ENCODE measurements around the gene RCE1.
A peak's percentile ranks its signal among the peaks of the same experiment; 100 is the strongest.

The RCE1 gene

GRCh38 chr11:66857234-66857926 is 14.1 kb downstream of the RCE1 start:
- peak; percentile 59 for DNase-seq (ENCODE audit: insufficient read length, low spot score)

GRCh38 chr11:66857927-66858185 is 14.6 kb downstream of the RCE1 start:
- FAIRE-seq (no peak), DNase-seq (ENCODE audit: insufficient read length, low spot score) (no peak)
- TF ChIP-seq POLR2A (IDR thresholded peaks at IDR 0.05; ENCODE audit: low read depth, low read length), result no peak

More at GRCh38 chr11:66857234-66857926, 14.1 kb downstream of the RCE1 start:
- no peak for TF ChIP-seq POLR2A (IDR thresholded peaks at IDR 0.05; ENCODE audit: low read depth, low read length)
- no peak for FAIRE-seq

GRCh38 chr11:66858186-66858938 is 15.1 kb downstream of the RCE1 start:
- DNase-seq (ENCODE audit: insufficient read length, low spot score) (no peak), FAIRE-seq (no peak)
- TF ChIP-seq POLR2A (IDR thresholded peaks at IDR 0.05; ENCODE audit: low read depth, low read length), result no peak

- no peak for TF ChIP-seq POLR2A (IDR thresholded peaks at IDR 0.05; ENCODE audit: low read depth, low read length)
- DNase-seq (ENCODE audit: insufficient read length, low spot score) (no peak), FAIRE-seq (no peak)
Measured at GRCh38 chr11:66858939-66859685, 15.9 kb downstream of the RCE1 start.

- DNase-seq (ENCODE audit: insufficient read length, low spot score), result no peak
- FAIRE-seq, result no peak
- no peak for TF ChIP-seq POLR2A (IDR thresholded peaks at IDR 0.05; ENCODE audit: low read depth, low read length)
Measured at GRCh38 chr11:66859686-66860448, 16.6 kb downstream of the RCE1 start.

GRCh38 chr11:66860449-66860831 is 17.2 kb downstream of the RCE1 start:
- TF ChIP-seq POLR2A (IDR thresholded peaks at IDR 0.05; ENCODE audit: low read depth, low read length), result no peak
- DNase-seq (ENCODE audit: insufficient read length, low spot score) (no peak), FAIRE-seq (no peak)

- DNase-seq (ENCODE audit: insufficient read length, low spot score) (no peak), FAIRE-seq (no peak)
- no peak for TF ChIP-seq POLR2A (IDR thresholded peaks at IDR 0.05; ENCODE audit: low read depth, low read length)
Measured at GRCh38 chr11:66861038-66861773, 18.0 kb downstream of the RCE1 start.

GRCh38 chr11:66861774-66862558 is 18.7 kb downstream of the RCE1 start:
- no peak for FAIRE-seq
- TF ChIP-seq POLR2A (IDR thresholded peaks at IDR 0.05; ENCODE audit: low read depth, low read length), result no peak
- no peak for DNase-seq (ENCODE audit: insufficient read length, low spot score)

- DNase-seq (ENCODE audit: insufficient read length, low spot score), result no peak
- no peak for FAIRE-seq
- no peak for TF ChIP-seq POLR2A (IDR thresholded peaks at IDR 0.05; ENCODE audit: low read depth, low read length)
Measured at GRCh38 chr11:66862559-66863037, 19.4 kb downstream of the RCE1 start.

- FAIRE-seq (no peak), DNase-seq (ENCODE audit: insufficient read length, low spot score) (no peak)
- no peak for TF ChIP-seq POLR2A (IDR thresholded peaks at IDR 0.05; ENCODE audit: low read depth, low read length)
Measured at GRCh38 chr11:66863428-66864125, 20.3 kb downstream of the RCE1 start.

GRCh38 chr11:66864172-66864901 is 21.1 kb downstream of the RCE1 start:
- no peak for TF ChIP-seq POLR2A (IDR thresholded peaks at IDR 0.05; ENCODE audit: low read depth, low read length)
- DNase-seq (ENCODE audit: insufficient read length, low spot score), result no peak

More at GRCh38 chr11:66864172-66864901, 21.1 kb downstream of the RCE1 start:
- FAIRE-seq, result no peak
